WI38 (cell line): ENCODE measurements around the gene QPCT.

Experiments
- H3K4me3 ChIP-seq: 2 replicates; pipeline ENCODE4 v1.5.1; 2011; ENCODE audit warnings: low read depth, mild to moderate bottlenecking, control low read depth, low read length
- CTCF ChIP-seq: IDR thresholded peaks from 2 replicates; pipeline ENCODE4 v1.5.1; 2012; ENCODE audit warnings: low read depth, mild to moderate bottlenecking, control low read depth, low read length

QPCT gene

DNA sequence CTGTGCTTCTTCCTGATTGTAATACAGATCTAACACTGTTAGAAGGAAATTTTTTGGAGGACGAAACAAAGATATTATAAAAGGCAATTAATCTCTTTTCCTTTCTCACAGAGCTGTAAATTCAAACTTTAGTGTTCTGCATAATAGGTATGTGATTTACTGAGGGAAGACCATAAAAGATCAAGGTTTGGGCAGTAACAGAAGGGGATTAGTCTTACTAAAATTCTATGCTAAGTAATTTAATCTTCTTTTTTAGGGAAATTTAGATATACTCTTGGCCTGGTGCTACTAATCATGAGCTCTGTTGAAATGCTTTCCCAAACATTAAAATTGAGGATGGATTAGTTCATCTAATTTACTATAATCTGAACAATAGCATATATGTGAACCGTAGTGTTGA lies 8.8 kb upstream of the QPCT start:
- H3K4me3 ChIP-seq, result no peak overlapping the region
- no peak for TF ChIP-seq CTCF

DNA sequence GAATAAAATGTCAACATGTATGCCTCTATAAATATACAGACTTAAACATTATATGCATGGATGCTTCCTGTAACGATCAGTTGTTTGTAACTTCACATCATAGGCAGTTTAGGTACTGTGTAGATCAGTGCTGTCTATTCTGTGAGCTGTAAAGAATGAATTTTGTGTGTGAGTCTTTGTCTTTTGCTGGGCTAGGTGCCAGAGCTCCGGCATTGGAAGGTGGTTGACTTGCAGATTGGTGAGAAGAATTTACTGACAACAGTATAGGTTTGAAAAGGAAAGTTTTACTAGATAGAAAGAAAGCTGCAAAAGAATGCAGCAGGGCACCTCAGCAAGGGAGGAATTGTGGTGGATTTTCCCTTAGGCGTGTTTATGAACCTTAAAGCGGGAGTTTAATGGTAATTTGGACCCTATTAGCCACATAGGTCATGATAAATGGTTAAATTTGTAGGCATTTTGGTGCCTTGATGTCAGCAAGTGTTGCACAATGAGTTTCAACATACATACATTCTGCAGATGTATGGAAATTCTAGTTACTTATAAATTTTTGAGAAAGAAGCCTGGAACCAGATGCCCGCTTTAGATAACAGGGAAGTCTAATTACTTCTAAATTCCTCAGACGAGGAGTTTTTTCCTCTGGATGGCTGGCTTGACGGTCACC lies 6.7 kb upstream of the QPCT start:
- H3K4me3 ChIP-seq, result no peak overlapping the region
- no peak for TF ChIP-seq CTCF

DNA sequence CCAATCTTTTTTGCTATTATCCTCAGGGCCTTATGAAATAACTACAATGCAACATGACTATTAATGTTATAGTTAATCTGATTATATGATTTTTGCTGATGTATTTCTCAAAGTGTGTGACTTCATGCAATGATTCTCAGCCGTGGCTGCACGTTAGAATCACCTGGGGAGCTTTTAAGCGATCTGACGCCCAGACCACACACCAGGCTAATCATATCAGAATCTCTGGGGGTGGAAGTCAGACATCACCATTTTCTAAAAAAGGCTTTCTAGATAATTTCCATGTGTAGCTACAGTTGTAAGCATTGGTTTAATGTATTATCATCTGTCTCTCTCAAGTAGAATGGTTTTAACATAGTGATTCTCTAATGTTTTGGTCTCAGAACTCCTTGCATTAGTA lies 5.5 kb upstream of the QPCT start:
- no peak for TF ChIP-seq CTCF
- no peak overlapping the region for H3K4me3 ChIP-seq

GRCh38 chr2:37340637-37341036 lies 3.8 kb upstream of the QPCT start:
- TF ChIP-seq CTCF, result no peak
- H3K4me3 ChIP-seq, result no peak overlapping the region

- TF ChIP-seq CTCF, result no peak
- H3K4me3 ChIP-seq, result no peak overlapping the region
These were observed 1.7 kb upstream of the QPCT start for GRCh38 chr2:37342591-37343220.

GRCh38 chr2:37343537-37344434 lies 644 bp upstream of the QPCT start:
- 0 out of 2 replicates have a peak, but pooled peaks have one; percentile 7 for TF ChIP-seq CTCF
- H3K4me3 ChIP-seq, result no peak overlapping the region

- no peak for TF ChIP-seq CTCF
- no peak overlapping the region for H3K4me3 ChIP-seq
These were observed 3.7 kb downstream of the QPCT start for GRCh38 chr2:37348155-37348554.
